Measurements from ENCODE around the gene ALDH3A2.
"Not testable (repeated sequence)": the region's sequence is repeated elsewhere in the genome, so short reads cannot be mapped to it uniquely, and the experiment has no call there.

ALDH3A2 gene

DNA sequence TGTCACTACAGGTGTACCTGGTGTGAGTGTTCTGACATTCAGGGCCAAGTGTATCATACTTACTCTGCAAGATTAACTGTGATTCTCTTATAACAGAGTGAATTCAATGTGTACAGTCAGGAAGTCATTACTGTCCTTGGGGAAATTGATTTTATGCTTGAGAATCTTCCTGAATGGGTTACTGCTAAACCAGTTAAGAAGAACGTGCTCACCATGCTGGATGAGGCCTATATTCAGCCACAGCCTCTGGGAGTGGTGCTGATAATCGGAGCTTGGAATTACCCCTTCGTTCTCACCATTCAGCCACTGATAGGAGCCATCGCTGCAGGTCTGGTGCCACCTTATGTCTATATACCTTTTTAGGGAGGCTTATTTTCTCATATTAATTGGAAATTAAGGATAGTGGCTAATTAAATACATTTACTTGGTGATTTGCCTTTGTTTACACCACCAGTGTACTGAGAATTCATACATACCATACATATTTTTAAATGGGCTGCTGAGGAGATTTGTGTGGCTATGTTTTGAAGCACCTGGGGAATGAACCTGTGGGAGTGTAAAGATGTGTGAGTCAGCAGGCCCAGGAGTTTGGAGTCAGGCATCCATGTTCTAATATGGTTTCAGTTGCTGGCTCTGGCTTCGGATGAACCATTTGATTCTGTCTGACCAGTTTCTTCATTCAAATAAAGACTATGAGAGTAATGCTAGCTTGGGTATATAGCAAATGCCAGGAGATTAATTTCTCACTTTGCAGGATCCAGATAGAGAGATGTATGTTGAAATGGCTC is 3.1 kb downstream of the ALDH3A2 start:
- DNase-seq: no peak

- DNase-seq: no peak
Measured at GRCh38 chr17:19652595-19652994, 4.0 kb downstream of the ALDH3A2 start.

DNA sequence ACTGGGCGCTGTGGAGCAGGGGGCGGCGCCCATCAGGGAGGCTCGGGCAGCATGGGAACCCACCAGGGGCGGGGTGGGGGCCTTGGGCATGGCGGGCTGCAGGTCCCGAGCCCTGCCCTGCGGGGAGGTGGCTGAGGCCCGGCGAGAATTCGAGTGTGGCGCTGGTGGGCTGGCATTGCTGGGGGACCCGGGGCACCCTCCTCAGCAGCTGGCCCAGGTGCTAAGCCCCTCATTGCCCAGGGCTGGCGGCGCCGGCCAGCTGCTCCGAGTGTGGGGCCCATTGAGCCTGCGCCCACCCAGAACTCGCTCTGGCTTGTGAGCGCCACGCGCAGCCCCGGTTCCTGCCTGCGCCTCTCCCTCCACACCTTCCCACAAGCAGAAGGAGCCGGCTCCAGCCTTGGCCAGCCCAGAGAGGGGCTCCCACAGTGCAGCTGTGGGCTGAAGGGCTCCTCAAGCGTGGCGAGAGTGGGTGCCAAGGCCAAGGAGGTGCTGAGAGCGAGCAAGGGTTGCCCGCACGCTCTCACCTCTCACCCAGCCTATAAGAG is 5.9 kb downstream of the ALDH3A2 start:
- DNase-seq: no peak

DNA sequence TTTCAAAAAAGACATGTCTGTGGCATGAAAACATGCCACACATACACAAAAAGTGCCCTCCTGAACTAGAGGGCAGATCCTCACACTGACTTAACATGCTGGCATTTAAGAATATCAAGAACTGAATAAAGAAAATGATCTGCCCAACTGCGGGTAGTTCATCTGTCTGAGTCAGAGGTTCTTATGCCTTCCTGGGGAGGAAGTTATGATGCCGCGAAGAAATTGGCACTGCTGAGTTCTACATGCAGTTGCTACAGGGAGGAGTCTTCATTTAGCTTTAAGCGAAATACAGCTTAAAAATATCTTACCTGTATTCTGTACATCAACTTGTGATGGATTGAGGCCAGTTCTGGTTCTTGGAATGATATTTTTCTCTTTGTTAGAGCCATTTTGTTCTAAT is 6.3 kb downstream of the ALDH3A2 start:
- DNase-seq: no peak

DNA sequence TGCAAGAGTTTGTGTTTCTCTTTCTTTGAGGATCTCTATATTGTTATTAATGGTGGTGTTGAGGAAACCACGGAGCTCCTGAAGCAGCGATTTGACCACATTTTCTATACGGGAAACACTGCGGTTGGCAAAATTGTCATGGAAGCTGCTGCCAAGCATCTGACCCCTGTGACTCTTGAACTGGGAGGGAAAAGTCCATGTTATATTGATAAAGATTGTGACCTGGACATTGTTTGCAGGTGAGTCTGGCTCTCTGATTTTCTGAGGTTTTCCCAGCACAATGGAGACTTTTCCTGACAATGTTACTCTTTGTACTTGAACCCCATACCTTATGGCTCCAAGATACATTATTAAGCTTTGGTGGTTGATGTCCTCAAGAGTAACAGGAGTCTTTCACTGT is 7.8 kb downstream of the ALDH3A2 start:
- no peak for DNase-seq

DNA sequence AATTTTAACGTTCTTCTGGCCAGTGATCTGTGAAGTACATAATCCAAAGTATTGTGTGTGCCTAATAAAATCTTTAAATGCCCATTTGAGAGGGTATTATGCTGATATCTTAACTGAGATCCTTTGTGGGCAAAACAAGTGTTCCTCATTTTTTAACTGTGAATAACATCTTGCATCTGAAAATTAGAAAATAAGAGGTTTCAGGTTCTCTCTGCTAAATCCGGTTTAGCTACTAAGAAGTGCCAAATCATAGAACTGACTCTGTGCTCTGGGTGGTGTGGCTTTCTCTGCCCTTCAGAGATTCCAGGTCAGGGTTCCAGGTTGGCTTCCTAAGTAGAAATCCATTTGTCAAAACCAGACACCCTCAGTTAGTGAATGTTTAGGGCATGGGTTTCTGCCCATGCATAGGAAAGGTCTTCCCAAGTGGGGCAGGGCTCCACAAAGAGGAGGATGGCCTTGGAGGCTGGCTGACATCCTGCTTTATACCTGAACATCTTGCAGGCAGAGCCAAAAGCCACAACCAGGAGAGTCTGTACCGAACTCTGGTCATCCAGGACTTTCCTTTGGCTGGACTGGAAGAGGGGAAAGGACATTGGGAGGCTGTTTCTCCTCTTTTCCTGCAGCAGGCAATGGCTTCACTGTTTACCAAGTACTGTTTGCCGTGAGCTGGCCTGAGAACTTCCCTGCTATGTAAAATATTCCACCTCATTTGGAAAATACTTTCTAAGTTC is 8.5 kb downstream of the ALDH3A2 start:
- DNase-seq: no peak

DNA sequence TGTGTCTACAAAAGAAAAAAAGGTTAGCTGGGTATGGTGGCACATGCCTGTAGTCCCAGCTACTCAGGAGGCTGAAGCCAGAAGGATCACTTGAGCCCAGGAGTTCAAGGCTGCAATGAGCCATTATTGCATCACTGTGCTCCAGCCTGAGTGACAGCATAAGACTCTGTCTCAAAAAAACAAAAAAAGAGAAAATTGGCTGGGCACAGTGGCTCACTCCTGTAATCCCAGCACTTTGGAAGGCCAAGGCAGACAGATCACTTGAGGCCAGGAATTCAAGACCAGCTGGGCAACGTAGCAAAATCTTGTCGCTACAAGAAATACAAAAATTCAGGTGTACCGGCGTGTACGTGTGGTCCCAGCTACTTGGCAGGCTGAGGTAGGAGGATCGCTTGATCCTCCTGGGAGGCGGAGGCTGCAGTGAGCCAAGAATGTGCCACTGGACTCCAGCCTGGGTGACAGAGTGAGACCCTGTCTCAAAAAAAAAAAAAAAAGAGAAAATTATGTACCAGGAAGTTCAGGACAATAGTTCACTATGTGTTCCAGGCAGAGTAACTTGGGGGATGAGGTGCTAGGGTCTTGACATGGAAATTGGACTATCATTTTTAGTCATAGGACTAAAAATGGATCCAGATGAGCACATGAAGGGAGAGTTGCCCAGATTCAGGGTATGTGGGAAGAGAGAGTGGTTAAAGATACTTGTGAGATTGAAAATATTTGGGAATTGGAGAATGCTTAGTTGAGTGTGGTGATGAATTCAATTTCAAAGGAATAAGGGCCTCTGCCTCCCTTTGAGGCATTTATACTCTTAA is 11.0 kb downstream of the ALDH3A2 start:
- no peak for DNase-seq

DNA sequence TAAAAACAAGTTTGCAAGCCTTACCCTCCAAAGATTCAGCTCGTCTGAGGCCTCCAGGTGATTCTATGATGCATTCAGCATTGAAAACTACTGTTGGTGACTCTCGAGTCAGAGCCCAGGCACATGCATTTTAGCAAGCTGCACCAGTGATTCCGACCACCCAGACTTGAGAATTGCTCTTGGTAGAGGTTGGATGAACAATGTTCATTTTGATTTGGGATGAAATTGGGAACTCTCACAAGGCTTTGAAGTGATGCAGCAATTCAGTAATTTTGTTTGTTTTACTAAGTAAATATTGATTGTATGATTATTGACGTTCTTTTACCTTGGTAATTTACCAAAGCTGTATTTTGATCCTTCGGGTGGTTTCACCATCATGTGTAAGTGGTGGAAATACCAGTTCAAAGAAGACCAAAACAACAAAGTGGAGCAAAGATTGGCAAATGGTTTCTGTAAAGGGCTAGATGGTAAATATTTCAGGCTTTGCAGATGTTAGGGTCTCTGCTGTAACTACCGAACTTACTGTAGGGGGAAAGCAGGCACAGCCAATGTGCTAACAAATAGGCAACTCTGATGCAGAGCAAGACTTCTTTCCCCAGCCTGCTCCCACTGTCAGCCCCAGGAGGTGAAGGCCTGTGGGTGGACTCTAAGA is 11.8 kb downstream of the ALDH3A2 start:
- DNase-seq: no peak

- no peak for DNase-seq
Measured at GRCh38 chr17:19661121-19661520, 12.6 kb downstream of the ALDH3A2 start.

DNA sequence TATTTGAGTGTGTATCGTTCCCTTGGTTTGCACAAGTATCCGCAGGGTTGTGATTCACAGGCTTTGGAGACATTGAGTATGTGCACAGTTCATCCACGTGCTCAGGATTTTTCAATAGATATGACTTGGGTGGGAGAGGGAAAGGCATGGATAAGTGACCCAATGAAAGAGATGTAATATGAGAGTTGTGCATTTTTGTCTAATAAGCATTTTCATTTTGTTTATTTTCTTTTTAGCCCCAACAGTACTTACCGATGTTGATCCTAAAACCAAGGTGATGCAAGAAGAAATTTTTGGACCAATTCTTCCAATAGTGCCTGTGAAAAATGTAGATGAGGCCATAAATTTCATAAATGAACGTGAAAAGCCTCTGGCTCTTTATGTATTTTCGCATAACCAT is 14.5 kb downstream of the ALDH3A2 start:
- DNase-seq: no peak

DNA sequence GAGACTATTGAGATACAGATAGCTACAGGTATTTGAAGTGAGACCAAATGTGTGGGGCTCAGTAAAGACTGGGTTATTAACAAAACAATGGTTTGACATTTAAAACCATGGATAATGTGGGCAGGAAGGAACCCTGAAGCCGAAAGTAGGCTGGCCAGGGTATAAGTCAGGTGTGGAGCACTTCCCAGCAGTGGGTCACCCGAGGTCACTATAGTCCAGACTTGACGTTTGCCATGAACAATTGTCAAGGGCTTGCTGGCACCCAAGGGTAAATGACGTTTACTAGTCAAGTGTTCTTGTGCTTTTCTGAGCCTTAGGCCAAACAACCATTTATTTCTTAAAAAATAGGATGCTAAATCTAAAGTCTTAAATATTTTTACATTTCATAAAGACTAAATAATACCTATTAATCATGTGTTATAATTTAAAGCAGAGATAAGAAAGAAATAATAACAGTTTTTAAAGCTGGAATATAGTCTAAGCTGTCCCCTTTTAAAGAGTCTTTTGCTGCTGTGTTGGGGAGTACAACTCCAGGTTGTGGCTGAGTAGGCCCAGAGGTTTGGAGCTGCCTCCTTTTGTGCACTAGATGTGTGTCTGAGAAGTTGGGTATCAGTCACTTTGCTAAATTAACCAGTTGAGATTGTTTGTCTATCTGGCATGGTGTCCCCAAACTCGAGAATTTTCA is 15.7 kb downstream of the ALDH3A2 start:
- DNase-seq: no peak

DNA sequence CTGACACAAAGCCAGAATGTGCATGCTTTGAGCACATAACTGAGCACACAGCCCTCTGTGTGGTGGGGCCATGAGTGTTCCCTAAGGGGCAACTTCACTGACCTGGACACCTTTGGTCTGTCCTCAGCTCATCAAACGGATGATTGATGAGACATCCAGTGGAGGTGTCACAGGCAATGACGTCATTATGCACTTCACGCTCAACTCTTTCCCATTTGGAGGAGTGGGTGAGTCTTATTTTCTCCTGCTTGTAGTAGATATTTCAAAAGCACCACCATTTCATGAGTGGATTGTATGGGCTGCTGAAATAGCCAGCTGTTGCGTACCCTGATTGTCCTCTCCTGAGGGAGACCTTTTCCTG is 16.2 kb downstream of the ALDH3A2 start:
- no peak for DNase-seq

- not testable (repeated sequence) for DNase-seq
Measured at GRCh38 chr17:19669680-19670079, 21.1 kb downstream of the ALDH3A2 start.

DNA sequence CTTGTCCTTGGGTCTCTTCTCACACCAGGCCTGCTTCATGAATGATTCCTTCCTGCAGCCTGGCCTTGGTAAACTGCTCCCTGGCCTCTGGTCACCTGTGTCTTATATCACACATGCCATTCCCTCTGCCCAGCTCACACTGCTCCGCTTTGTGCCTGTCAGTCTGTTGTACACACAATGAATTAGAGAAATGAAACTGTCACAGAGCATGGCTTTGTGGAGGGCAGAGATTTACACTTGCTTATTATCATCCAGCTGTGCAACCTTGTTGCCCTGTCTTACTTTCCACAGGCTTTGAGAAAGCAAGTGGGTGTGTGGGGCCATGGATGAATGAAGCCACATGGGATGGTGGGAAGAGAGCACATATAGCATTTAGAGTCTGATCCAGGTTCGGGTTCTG is 22.4 kb downstream of the ALDH3A2 start:
- DNase-seq: no peak

DNA sequence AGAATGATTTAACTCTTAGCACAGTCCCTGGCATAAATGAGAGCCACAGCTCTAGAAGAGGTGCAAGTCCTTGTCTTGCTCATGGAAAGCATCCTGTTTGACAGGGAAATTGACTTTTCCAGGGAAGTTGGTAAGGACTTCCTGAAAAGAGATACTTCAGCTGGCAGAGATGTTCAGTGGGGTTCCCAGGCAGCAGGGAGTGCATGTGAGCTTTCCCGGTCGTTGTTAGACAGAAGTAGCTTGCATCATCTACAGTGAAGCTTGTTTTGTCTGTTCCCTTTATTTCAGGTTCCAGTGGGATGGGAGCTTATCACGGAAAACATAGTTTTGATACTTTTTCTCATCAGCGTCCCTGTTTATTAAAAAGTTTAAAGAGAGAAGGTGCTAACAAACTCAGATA is 22.9 kb downstream of the ALDH3A2 start:
- DNase-seq: no peak

- no peak for DNase-seq
Measured at GRCh38 chr17:19672009-19672750, 23.6 kb downstream of the ALDH3A2 start.

- no peak for DNase-seq
Measured at GRCh38 chr17:19673623-19674022, 25.1 kb downstream of the ALDH3A2 start.

GRCh38 chr17:19676896-19677295 is 28.3 kb downstream of the ALDH3A2 start:
- DNase-seq: no peak

GRCh38 chr17:19677736-19678379 is 29.3 kb downstream of the ALDH3A2 start:
- no peak for DNase-seq

- DNase-seq: no peak
Measured at GRCh38 chr17:19678581-19679453, 30.3 kb downstream of the ALDH3A2 start.
